Stimulated activated CD8-positive, alpha-beta memory T cell treated with anti-CD3 and anti-CD28 coated beads, Interleukin-12 subunit alpha, Interleukin-12 subunit beta, amount 100 ng/mL, for 24 hours (primary cell): Measurements from ENCODE around the gene ELF1.
"Not testable (repeated sequence)": the region's sequence is repeated elsewhere in the genome, so short reads cannot be mapped to it uniquely, and the experiment has no call there.

Experiments
- DNase-seq: peaks from one replicate; pipeline ENCODE4 v3.0.0-alpha.2; 2020; ENCODE audit errors: extremely low read depth

ELF1 gene

GRCh38 chr13:40983259-40983658 lies 35.9 kb downstream of the ELF1 start:
- DNase-seq = no peak

- no peak for DNase-seq
Measured at GRCh38 chr13:40982772-40983171, 36.3 kb downstream of the ELF1 start.

GRCh38 chr13:40981949-40982348 lies 37.2 kb downstream of the ELF1 start:
- DNase-seq = no peak

GRCh38 chr13:40981361-40981760 lies 37.8 kb downstream of the ELF1 start:
- no peak for DNase-seq

GRCh38 chr13:40980461-40980860 lies 38.7 kb downstream of the ELF1 start:
- no peak for DNase-seq

DNA sequence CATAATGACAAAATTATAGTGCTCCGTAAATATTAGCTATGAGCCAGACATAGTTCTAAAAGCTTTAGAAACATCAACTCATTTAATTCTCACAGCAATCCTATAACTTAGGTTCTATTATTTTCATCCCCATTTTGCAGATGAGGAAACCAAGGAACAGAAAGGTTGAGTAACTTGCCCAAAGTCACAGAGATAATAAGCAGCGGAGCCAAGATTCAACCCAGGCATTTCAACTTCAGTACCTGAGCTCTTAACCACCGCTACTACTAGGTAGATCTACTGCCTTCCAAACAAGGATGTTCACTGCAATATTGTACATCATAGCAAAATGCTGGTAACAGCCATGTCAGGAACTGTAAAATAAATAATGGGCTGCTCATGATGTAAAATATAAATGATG lies 39.9 kb downstream of the ELF1 start:
- no peak for DNase-seq

GRCh38 chr13:40978109-40978508 lies 41.0 kb downstream of the ELF1 start:
- not testable (repeated sequence) for DNase-seq

DNA sequence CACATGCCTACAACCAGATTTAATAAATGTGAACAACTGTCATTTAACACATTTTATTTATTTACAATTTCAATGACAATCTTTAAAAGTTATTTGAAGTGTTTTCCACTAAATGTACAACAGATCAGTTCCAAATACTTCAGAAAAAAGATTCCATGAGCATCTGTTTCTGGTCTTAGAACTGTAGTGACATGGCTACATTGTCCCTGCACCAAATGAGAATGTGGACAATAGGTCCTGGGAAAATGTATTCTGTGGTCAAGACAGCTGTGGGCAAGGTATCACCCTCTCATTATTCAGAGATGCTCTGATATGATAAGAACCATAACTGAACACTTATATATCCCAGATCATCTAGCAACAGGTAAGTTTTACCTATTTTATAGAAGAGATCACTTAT lies 43.7 kb downstream of the ELF1 start:
- DNase-seq = no peak

DNA sequence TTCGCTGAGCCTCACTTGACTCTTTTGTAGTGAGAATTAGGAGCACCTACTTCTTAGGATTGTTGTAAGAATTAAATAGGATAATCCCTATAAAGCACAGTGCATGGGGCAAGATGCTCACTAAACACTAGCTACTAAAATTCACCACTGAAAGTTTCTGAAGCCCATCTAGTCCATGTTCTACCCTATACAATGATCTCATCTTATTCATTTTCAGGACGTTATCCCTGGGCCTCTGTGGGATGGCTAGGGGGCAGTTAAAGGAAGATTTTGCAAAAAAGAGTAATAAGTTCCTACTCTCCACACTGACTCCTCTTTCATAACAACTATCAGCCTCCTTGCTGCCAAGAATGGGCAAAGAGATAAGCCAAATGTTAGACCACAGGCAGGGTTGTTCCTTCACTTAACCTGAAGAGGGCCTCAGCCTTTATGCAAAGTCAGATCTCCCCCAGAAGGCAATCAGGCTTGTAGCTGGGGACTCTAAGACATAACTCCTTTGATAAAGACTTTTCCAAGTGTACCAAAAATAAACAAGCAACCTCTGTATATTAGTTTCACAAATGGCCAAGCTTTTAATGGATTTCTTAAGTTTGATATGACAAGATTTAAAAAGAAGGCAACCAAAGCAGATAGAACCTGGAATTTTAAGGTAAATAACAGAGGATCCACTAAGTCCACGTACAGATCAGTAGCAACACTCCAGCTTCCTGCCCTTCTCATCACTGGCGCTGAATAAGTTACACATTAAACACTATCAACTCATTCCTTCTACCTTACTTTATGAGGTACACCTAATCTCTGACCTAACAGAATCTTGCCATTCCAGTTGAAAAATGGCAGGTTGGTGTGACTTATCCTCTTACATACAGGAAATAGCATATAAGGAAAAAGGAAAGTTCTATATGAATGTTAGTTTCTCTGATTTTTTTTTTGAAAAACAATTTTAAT lies 44.4 kb downstream of the ELF1 start:
- DNase-seq = no peak

GRCh38 chr13:40973409-40973808 lies 45.7 kb downstream of the ELF1 start:
- DNase-seq = no peak

- no peak for DNase-seq
Measured at GRCh38 chr13:40971321-40971720, 47.8 kb downstream of the ELF1 start.

GRCh38 chr13:40970803-40971202 lies 48.3 kb downstream of the ELF1 start:
- DNase-seq = no peak

DNA sequence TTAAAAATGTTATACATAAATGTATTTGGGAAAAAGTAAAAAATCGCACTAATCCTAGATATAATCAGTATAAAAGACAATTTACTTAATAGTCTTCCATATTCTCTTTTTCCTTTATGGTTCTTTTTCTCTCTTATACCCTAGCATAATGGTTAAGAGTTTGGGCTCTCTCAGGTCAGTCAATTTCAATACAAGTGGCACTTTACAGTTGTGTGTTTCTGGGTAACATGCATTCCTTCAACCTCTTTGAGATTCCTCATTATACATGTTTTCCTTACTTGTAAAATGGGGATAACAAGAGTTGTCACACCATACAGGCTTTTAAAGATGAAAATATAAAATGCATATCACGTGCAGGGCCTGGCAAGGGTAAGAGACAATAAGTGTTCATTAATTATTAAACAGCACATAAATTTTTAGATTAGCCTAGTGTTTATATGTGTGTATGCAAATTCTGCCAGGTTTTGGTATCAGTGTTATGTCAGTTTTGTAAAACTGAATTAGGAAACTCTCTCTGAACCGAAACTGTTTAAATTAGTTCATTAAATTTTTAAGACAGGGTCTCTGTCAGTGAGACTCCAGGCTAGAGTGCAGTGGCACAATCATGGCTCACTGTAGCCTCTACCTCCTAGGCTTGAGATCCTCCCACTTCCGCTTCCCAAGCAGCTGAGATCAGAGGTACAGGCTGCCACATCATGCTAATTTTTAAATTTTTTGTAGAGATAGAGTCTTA lies 49.8 kb downstream of the ELF1 start:
- DNase-seq = no peak

- no peak for DNase-seq
Measured at GRCh38 chr13:40968416-40969000, 50.6 kb downstream of the ELF1 start.

GRCh38 chr13:40966298-40966697 lies 52.8 kb downstream of the ELF1 start:
- DNase-seq = no peak

DNA sequence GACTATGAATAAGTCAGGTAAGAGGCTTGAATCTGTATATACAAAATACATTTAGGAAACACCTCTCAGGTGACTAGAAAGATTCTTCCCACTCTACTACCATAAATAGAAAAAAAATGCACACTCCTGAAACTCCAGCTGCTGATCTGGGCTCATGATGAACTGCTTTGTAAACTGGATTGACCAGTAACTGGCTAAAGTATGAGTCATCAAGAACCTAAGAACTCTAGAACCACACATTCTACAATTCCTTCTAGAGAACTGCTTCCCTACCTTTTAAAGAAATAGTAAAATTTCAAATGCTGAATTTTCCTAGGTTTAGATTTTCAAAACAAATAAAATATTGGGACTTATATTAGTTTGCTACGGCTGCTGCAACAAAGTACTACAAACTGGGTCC lies 55.2 kb downstream of the ELF1 start:
- DNase-seq = no peak

- DNase-seq = no peak
Measured at GRCh38 chr13:40961826-40962225, 57.3 kb downstream of the ELF1 start.

- no peak for DNase-seq
Measured at GRCh38 chr13:40961214-40961613, 57.9 kb downstream of the ELF1 start.

- no peak for DNase-seq
Measured at GRCh38 chr13:40960716-40961115, 58.4 kb downstream of the ELF1 start.

GRCh38 chr13:40958655-40959054 lies 60.5 kb downstream of the ELF1 start:
- no peak for DNase-seq

GRCh38 chr13:40946485-40946884 lies 72.6 kb downstream of the ELF1 start:
- DNase-seq = no peak

DNA sequence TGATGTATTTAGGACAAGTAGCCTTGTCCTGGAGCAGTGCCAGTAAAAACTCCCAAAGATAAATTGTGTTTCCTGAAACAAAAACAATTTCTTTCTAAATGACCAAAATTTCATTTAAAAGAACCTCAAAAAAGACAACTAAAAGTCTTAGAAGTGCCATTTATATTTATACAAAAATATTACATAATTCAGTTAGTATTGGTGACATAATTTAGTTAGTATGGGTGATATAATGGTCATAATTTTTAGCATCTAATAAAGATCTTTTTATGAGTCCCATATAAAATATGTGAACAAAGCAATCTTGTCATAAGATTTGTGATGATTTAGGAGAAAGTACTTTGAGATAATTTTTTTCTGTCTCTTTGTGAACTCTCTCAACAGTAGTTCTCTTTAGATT lies 76.0 kb downstream of the ELF1 start:
- no peak for DNase-seq

DNA sequence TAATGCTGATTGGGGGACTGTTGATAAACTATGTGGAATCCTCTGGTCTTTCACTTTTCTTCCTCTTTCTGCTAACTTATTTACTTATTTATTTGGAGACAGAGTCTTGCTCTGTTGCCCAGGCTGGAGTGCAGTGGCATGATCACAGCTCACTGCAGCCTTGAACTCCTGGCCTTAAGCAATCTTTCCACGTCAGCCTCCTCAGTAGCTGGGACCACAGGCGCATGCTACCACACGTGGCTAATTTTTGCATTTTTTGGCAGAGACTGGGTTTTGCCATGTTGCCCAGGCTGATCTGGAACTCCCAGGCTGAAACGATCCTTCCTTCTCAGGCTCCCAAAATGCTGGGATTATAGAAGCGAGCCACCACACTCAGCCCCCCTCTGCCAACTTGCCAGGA lies 77.5 kb downstream of the ELF1 start:
- DNase-seq = no peak
